ENCODE data around the gene INSC.

GRCh38 chr11:15119826-15120225 lies 5.1 kb downstream of the INSC start:
- TF ChIP-seq SP4 (IDR thresholded peaks at IDR 0.05; ENCODE audit: low read length): no peak
- no peak for TF ChIP-seq CTCF (IDR thresholded peaks at IDR 0.05; ENCODE audit: control extremely low read depth in 1 of 3, insufficient read depth in 1 of 3, low read depth in 1 of 3, low read length in 3 of 3)
- no peak for TF ChIP-seq POLR2A (IDR thresholded peaks at IDR 0.05; ENCODE audit: control extremely low read depth in 1 of 2, low read depth in 2 of 2, low read length in 2 of 2)
- TF ChIP-seq EZH2 (IDR thresholded peaks at IDR 0.05; ENCODE audit: low read depth, low read length, severe bottlenecking): no peak
